HG03520 (cell line): ENCODE data around the gene NUPR2.
"Not testable (repeated sequence)": the region's sequence is repeated elsewhere in the genome, so short reads cannot be mapped to it uniquely, and the experiment has no call there.

Experiments
- ATAC-seq: cut with Tn5 transposase; IDR thresholded peaks from one replicate; pipeline ENCODE4 v1.9.1; 2021; ENCODE audit warnings: mild to moderate bottlenecking, moderate library complexity; ENCODE audit not compliant: unreplicated experiment

Gene NUPR2

GRCh38 chr7:56115852-56116538, at the start of gene NUPR2:
Gene NUPR2 (minus strand): TSS chr7:56116417. CDS start chr7:56116314, 103 bp downstream.
- no peak for ATAC-seq

- ATAC-seq: no peak
Measured at GRCh38 chr7:56157238-56157790, 41.1 kb upstream of the NUPR2 start.

- not testable (repeated sequence) for ATAC-seq
Measured at GRCh38 chr7:56131062-56131461, 14.8 kb upstream of the NUPR2 start.

GRCh38 chr7:56127241-56127975, 11.2 kb upstream of the NUPR2 start:
- ATAC-seq: no peak

GRCh38 chr7:56125831-56126230, 9.6 kb upstream of the NUPR2 start:
- ATAC-seq: no peak

- no peak for ATAC-seq
Measured at GRCh38 chr7:56124981-56125380, 8.8 kb upstream of the NUPR2 start.

- ATAC-seq: no peak
Measured at GRCh38 chr7:56121440-56121839, 5.2 kb upstream of the NUPR2 start.

GRCh38 chr7:56112244-56112643, 4.0 kb downstream of the NUPR2 start:
- not testable (repeated sequence) for ATAC-seq

GRCh38 chr7:56110611-56111010, 5.6 kb downstream of the NUPR2 start:
- no peak for ATAC-seq

GRCh38 chr7:56107954-56108258, 8.3 kb downstream of the NUPR2 start:
- ATAC-seq: no peak

- ATAC-seq: peak; percentile 99
Measured at GRCh38 chr7:56106108-56107073, 9.8 kb downstream of the NUPR2 start, which contains the start of gene CHCHD2. Gene CHCHD2 (minus strand): TSS chr7:56106476. CDS start chr7:56106413, 63 bp downstream.

GRCh38 chr7:56105508-56105907, 10.7 kb downstream of the NUPR2 start:
- peak; percentile 25 for ATAC-seq

GRCh38 chr7:56104138-56104537, 12.1 kb downstream of the NUPR2 start:
- ATAC-seq: not testable (repeated sequence)

- ATAC-seq: no peak
Measured at GRCh38 chr7:56099653-56100052, 16.6 kb downstream of the NUPR2 start.

GRCh38 chr7:56098187-56099008, 17.8 kb downstream of the NUPR2 start:
- ATAC-seq: not testable (repeated sequence)

GRCh38 chr7:56097700-56098099, 18.5 kb downstream of the NUPR2 start:
- ATAC-seq: no peak

- no peak for ATAC-seq
Measured at GRCh38 chr7:56092789-56093531, 23.3 kb downstream of the NUPR2 start, which contains the start of gene PHKG1. Gene PHKG1 (minus strand): TSS chr7:56092952. CDS start chr7:56088941, 4,011 bp downstream.

GRCh38 chr7:56092388-56092787, 23.8 kb downstream of the NUPR2 start:
- not testable (repeated sequence) for ATAC-seq

- ATAC-seq: no peak
Measured at GRCh38 chr7:56091591-56091990, 24.6 kb downstream of the NUPR2 start.
